Breast epithelium (tissue), 3 donors: ENCODE results near the gene GH2.

ENCODE experiments used
- CTCF ChIP-seq, 3 donors: fragments of 450-650 bp; IDR thresholded peaks; one replicate each; pipeline ENCODE4 v1.5.1; 2016 to 2017; ENCODE audit warnings: antibody characterized with exemption in 3 of 3, mild to moderate bottlenecking in 3 of 3, moderate library complexity in 3 of 3
- POLR2A ChIP-seq: fragments of 450-650 bp; IDR thresholded peaks from one replicate; pipeline ENCODE4 v1.6.1; 2016; ENCODE audit warnings: antibody characterized with exemption, mild to moderate bottlenecking, moderate library complexity
- POLR2AphosphoS5 ChIP-seq, 3 donors: sonication (generic); formaldehyde crosslinking; IDR thresholded peaks; one replicate each; pipeline ENCODE4 v1.6.1; 2017; ENCODE audit warnings: antibody characterized with exemption in 3 of 3

- TF ChIP-seq POLR2A (no peak), CTCF (IDR thresholded peaks at IDR 0.05) (no peak), POLR2AphosphoS5 (IDR thresholded peaks at IDR 0.05) (no peak)
Measured at GRCh38 chr17:63880706-63881105, 1.0 kb downstream of the GH2 start.
